A549 (cell line): ENCODE data around the gene COQ9. TPM values are rescaled to one million over a fixed set of nuclear protein-coding genes. Genes with fewer than 3 reads are reported as not detected.

Source experiments
- ATAC-seq, 2 experiments: fragments of 200-7000 bp in 1 of 2; fragments of >200 bp in 1 of 2; cut with Nextera tagmentation in 1 of 2; cut with Tn5 transposase in 1 of 2; 3 replicates each; pipeline versions ENCODE4 v1.8.0 to v1.9.1; 2018 to 2020; ENCODE audit warnings: mild to moderate bottlenecking in 1 of 2, moderate library complexity in 1 of 2
- CTCF ChIA-PET: fragments of 300-600 bp; sonication (Branson Sonifier 250); formaldehyde crosslinking; extraction: SDS; loops from one replicate; lab custom pipeline; 2021; ENCODE audit warnings: antibody characterized with exemption, inconsistent platforms; lab: Yijun Ruan, JAX
- POLR2A ChIA-PET: fragments of 350-600 bp; formaldehyde crosslinking; extraction: SDS; loops from one replicate; lab custom pipeline; 2021; ENCODE audit warnings: antibody characterized with exemption, inconsistent platforms; lab: Yijun Ruan, JAX
- DNase-seq, 2 experiments: peaks; one replicate each; pipeline versions ENCODE4 v3.0.0 to v3.0.0-alpha.2; 2011 to 2016; ENCODE audit warnings: low read depth in 1 of 2, low spot score in 1 of 2
- FAIRE-seq: peaks from 2 replicates; lab custom pipeline; 2011; peaks lifted over from hg19 to GRCh38; lab: Jason Lieb, UNC
- H3K27ac ChIP-seq, 2 experiments: fragments of >200 bp; sonication (Bioruptor Twin); formaldehyde crosslinking; 3 replicates each; pipeline ENCODE4 v1.5.1; 2016 to 2017
- H3K4me1 ChIP-seq: fragments of >200 bp; sonication (Bioruptor Twin); formaldehyde crosslinking; 3 replicates; pipeline ENCODE4 v1.6.1; 2016
- H3K4me2 ChIP-seq: fragments of >200 bp; sonication (Bioruptor Twin); formaldehyde crosslinking; 3 replicates; pipeline ENCODE4 v1.6.1; 2016
- H3K4me3 ChIP-seq: fragments of >200 bp; sonication (Bioruptor Twin); formaldehyde crosslinking; 3 replicates; pipeline ENCODE4 v1.5.1; 2016
- H3K9me3 ChIP-seq: fragments of >200 bp; sonication (Bioruptor Twin); formaldehyde crosslinking; 3 replicates; pipeline ENCODE4 v1.6.1; 2016
- CEBPB ChIP-seq, 2 experiments: fragments of >200 bp in 1 of 2; sonication (Bioruptor Twin) in 1 of 2; formaldehyde crosslinking in 1 of 2; IDR thresholded peaks; 2 replicates each; pipeline ENCODE4 v1.6.1; 2012 to 2016
- CHD2 ChIP-seq: fragments of 150-350 bp; IDR thresholded peaks from 2 replicates; pipeline ENCODE4 v1.6.1; 2014; ENCODE audit warnings: low read length; ENCODE audit not compliant: partially characterized antibody
- EHF ChIP-seq: fragments of 250-450 bp; sonication (Bioruptor Pico); IDR thresholded peaks from 2 replicates; pipeline ENCODE4 v1.5.0; 2020; ENCODE audit warnings: mild to moderate bottlenecking
- EP300 ChIP-seq, 2 experiments: fragments of >200 bp; sonication (Bioruptor Twin); formaldehyde crosslinking; IDR thresholded peaks; 2 replicates in 1 of 2; 3 replicates in 1 of 2; pipeline ENCODE4 v1.6.1; 2016 to 2017
- JUN ChIP-seq, 2 experiments: fragments of >200 bp; sonication (Bioruptor Twin); formaldehyde crosslinking; IDR thresholded peaks; 2 replicates in 1 of 2; 3 replicates in 1 of 2; pipeline ENCODE4 v1.6.1; 2016 to 2017
- NR3C1 ChIP-seq: fragments of >200 bp; sonication (Bioruptor Twin); formaldehyde crosslinking; IDR thresholded peaks from 3 replicates; pipeline ENCODE4 v1.6.1; 2017
- PHF8 ChIP-seq: fragments of 200-600 bp; sonication (generic); IDR thresholded peaks from 2 replicates; pipeline ENCODE4 v1.6.1; 2016; ENCODE audit warnings: low read depth, mild to moderate bottlenecking, antibody characterized with exemption, moderate library complexity, borderline replicate concordance
- POLR2A ChIP-seq: IDR thresholded peaks from 2 replicates; pipeline ENCODE4 v1.6.1; 2012; ENCODE audit warnings: mild to moderate bottlenecking, low read length
- RAD21 ChIP-seq, 2 experiments: fragments of >200 bp in 1 of 2; sonication (Bioruptor Twin) in 1 of 2; formaldehyde crosslinking in 1 of 2; IDR thresholded peaks in 1 of 2; conservative IDR thresholded peaks in 1 of 2; 2 replicates in 1 of 2; 3 replicates in 1 of 2; pipeline ENCODE4 v1.6.1; 2012 to 2018; ENCODE audit warnings: inconsistent platforms in 1 of 2
- REST ChIP-seq: fragments of 200-600 bp; sonication (generic); IDR thresholded peaks from 2 replicates; pipeline ENCODE4 v1.6.1; 2016; ENCODE audit warnings: antibody characterized with exemption, mild to moderate bottlenecking, moderate library complexity
- TP53 ChIP-seq: fragments of 250-450 bp; sonication (Bioruptor Pico); IDR thresholded peaks from 2 replicates; pipeline ENCODE4 v1.5.0; 2021; ENCODE audit warnings: mild to moderate bottlenecking, moderate library complexity
- WGBS: methylation state at CpG from one replicate; pipeline ENCODE4 v1.1.6; 2017; ENCODE audit errors: missing lambda C conversion rate; 5-methylcytosine and 5-hydroxymethylcytosine counted together
- polyA plus RNA-seq, 4 experiments: library from polyadenylated mRNA; depleted of rRNA in 3 of 4; stranded (reverse); fragments of >200 nt; fragmentation: RNase III in 1 of 4; extraction: RNeasy Plus Mini Kit Qiagen cat#74134 plus additional on column Dnase treatment in 1 of 4; gene quantifications; 2 replicates in 3 of 4; 3 replicates in 1 of 4; pipeline ENCODE4 v1.2.3, GENCODE V29; 2011 to 2017
- TF ChIP-seq, protein P1 (sequence below): fragments of 250-450 bp; sonication (Bioruptor Pico); IDR thresholded peaks from 2 replicates; pipeline ENCODE4 v1.5.0; 2021; ENCODE audit warnings: mild to moderate bottlenecking, moderate library complexity, borderline replicate concordance
- TF ChIP-seq, protein P2 (sequence below): fragments of >200 bp; sonication (Bioruptor Twin); formaldehyde crosslinking; IDR thresholded peaks from 3 replicates; pipeline ENCODE4 v1.5.1; 2016

The COQ9 gene
- polyA plus RNA-seq, 2 of the 4 experiments (the other 2 are of a cell fraction) = 47.2 to 109 TPM

DNA sequence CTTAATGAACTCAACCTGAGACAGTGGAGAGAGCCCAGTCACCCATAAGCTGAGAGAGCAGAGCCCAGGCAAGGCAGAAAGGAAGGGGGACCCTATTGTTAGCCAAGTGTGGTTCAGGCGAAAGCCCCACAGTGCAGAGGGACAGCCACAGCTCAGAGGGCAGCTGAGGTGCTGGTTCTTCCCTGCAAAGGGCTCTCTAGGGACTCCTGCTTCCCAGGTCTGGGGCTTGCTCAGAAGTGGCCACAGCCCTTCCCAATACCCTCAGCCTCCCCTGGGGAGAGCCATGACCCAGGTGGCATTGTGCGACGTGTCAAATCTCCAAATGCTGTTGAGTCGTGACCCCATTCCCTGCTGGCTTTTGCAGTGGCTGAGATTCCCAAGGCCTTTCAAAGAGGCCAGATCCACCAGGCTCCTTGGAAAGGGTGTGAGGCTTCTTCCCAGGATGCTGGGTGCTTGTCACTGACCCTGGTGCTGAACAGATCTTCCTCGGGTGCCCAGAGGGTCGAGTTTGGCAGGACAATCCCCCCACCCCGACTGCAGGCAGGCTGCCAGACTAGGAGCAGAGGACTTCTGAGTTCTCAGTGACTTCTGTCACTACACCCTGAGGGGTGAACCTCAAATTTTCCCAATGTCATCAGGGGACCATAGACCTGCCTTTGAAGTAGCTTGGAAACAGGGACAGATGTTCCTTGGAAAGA lies 45.2 kb upstream of the COQ9 start:
- CTCF ChIA-PET = interaction anchor here (1.0 to 5.7 kb wide), 4 partner anchors 11 to 118 kb away, joined by 3 to 55 read pairs (median 4); no protein-coding TSS in a partner anchor
- H3K4me1 ChIP-seq = no peaks in the 10 kb centered on the region
- FAIRE-seq = no peak
- TF ChIP-seq, protein P1, sequence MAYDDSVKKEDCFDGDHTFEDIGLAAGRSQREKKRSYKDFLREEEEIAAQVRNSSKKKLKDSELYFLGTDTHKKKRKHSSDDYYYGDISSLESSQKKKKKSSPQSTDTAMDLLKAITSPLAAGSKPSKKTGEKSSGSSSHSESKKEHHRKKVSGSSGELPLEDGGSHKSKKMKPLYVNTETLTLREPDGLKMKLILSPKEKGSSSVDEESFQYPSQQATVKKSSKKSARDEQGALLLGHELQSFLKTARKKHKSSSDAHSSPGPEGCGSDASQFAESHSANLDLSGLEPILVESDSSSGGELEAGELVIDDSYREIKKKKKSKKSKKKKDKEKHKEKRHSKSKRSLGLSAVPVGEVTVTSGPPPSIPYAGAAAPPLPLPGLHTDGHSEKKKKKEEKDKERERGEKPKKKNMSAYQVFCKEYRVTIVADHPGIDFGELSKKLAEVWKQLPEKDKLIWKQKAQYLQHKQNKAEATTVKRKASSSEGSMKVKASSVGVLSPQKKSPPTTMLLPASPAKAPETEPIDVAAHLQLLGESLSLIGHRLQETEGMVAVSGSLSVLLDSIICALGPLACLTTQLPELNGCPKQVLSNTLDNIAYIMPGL (CRISPR knock-in tag) = no peak
- TF ChIP-seq REST = peak; percentile 67
- H3K27ac ChIP-seq = no peak overlapping the region
- no peak overlapping the region for H3K4me3 ChIP-seq
- POLR2A ChIA-PET = no interaction called here
- no peak for DNase-seq
- WGBS = 60% methylated on average over 4 of the region's 7 CpGs
- ATAC-seq = peak; percentile 34 to 54; a peak in 4 of 6 replicates
- H3K9me3 ChIP-seq = no peaks in the 10 kb centered on the region
- H3K4me2 ChIP-seq = no peak overlapping the region

DNA sequence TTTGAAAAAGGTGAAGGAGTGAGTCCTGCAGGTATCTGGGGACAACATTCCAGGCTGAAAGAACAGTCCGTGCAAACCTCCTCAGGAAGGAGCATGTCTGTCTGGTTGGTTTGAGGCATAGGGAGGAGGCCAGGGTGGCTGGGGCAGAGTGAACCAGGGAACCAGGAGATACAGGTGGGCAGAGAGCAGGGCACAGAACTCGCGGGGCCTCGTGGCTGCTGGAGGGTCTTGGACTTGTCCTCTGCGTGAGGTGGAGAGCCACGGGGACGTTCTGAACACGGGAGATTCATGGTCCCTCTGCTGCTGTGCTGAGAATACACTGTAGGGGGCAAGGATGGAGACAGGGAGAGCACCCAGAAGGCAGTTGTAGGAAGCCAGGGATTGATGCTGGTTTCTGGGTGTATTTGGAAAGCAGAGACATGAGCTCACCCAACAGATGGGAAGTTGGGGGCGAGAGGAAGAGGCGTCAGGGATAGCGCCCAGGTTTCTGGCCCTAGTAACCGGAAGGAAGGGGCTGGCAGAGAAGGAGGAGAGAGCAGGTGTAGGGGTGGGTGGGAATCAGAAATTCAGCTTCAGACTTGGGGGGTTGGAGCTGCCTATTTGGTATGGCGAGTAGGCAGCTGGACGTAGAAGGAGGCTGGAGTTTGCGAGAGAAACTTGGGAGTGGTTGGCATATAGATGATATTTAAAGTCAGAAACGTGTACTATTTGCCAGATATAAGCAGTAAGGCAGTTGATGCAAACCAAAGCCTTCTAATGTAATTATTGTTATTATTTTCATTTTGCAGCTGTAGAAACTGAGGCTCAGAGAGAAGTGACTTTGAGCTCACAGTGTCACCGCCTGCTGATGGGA lies 43.1 kb upstream of the COQ9 start, which contains the start of gene CCL17:
CCL17 (plus strand) TSS at position 803 of the 853 bp plus-strand sequence. CDS start 9,166 bp downstream, outside the sequence.
- ATAC-seq (peak; percentile 47 to 53; a peak in 3 of 6 replicates), DNase-seq (no peak), FAIRE-seq (no peak)
- no peak within 1 kb of the TSS for H3K4me3 ChIP-seq
- no peak within 1 kb of the TSS for H3K27ac ChIP-seq
- H3K9me3 ChIP-seq = no peaks in the 10 kb centered on the region
- 66% methylated on average over 17 of the region's 17 CpGs for WGBS
- CTCF ChIA-PET = interaction anchor here (1.8 to 3.8 kb wide), 4 partner anchors 9 to 104 kb away, joined by 8 to 47 read pairs (median 10); no protein-coding TSS in a partner anchor
- POLR2A ChIA-PET = no interaction called here
- no peaks in the 10 kb centered on the region for H3K4me1 ChIP-seq
- TF ChIP-seq JUN (IDR thresholded peaks at IDR 0.05) (no peak), CHD2 (no peak), REST (no peak), CEBPB (IDR thresholded peaks at IDR 0.05) (no peak), POLR2A (no peak), TP53 (no peak), RAD21 (conservative IDR thresholded peaks at IDR 0.05 in 1 of 2, IDR thresholded peaks at IDR 0.05 in 1 of 2) (no peak), PHF8 (no peak), EP300 (IDR thresholded peaks at IDR 0.05) (no peak), EHF (CRISPR knock-in tag) (no peak), NR3C1 (no peak)
- TF ChIP-seq, protein P2, sequence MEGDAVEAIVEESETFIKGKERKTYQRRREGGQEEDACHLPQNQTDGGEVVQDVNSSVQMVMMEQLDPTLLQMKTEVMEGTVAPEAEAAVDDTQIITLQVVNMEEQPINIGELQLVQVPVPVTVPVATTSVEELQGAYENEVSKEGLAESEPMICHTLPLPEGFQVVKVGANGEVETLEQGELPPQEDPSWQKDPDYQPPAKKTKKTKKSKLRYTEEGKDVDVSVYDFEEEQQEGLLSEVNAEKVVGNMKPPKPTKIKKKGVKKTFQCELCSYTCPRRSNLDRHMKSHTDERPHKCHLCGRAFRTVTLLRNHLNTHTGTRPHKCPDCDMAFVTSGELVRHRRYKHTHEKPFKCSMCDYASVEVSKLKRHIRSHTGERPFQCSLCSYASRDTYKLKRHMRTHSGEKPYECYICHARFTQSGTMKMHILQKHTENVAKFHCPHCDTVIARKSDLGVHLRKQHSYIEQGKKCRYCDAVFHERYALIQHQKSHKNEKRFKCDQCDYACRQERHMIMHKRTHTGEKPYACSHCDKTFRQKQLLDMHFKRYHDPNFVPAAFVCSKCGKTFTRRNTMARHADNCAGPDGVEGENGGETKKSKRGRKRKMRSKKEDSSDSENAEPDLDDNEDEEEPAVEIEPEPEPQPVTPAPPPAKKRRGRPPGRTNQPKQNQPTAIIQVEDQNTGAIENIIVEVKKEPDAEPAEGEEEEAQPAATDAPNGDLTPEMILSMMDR = no peak
- H3K4me2 ChIP-seq = no peak within 1 kb of the TSS
